Activated CD8-positive, alpha-beta memory T cell treated with anti-CD3 and anti-CD28 coated beads for 24 hours (primary cell): ENCODE measurements around the gene CYBB.

Experiments used
- DNase-seq: peaks from one replicate; pipeline ENCODE4 v3.0.0-alpha.2; 2020

The CYBB gene

GRCh38 chrX:37846141-37846540, 66.3 kb downstream of the CYBB start:
- no peak for DNase-seq

DNA sequence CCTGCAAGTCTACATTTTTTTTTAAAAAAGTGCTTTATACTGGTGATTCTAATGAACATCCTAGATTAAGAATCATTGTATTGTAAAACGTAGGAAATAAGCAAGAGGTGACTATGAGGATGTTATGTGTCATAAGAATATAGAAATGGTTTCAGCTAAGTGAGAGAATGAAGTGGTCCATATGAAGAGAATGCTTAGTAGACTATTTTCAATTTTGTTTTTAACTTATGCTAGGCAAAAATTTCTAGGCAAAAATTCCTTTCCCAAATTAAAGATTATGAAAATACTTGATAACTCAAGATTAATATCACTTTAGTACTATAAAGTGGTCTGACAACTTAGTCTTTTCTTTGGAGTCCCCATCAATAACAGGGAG, 66.7 kb downstream of the CYBB start:
- DNase-seq: no peak

DNA sequence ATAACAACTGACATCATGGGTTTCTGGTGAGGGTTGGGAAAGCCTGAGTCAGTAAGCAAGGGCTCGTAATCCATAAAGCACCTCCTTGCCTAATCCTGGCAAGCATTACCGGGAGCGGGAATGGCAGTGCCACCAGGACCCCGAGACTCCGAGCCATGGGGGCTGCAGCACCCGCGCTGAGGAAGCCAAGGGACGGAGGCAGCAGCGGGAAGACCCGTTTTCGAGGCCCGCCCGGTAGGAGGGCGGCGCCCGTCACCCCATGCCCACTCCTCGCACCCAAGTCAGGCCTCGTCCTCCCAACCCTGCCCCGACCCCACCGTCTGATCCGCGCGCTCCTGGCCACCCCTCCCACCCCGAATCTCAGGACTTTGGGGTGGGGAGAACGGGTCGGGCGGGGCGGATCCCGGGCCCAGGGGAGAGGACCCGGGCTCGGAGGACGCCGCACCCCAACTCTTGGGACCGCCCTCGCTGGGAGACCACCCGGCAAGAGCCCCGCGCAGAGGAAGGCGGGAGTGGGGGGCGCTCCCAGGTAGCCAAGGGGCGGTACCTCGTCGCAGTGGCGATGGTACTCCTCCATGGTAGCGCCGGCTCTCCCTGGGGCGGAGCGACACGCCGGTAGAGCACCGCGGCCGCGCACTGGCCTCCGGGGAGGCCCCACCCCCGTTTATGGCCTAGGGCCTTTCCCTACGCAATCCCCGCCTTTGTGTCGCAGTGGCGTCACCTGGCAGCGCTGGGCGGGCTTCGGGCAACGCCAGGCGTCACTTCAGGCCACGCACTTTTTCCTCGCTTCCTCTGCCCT, 67.3 kb downstream of the CYBB start, which contains the start of gene DYNLT3:
Gene DYNLT3, minus strand, starts transcription at position 638 of the 799 bp plus-strand sequence. Its CDS starts 61 bp downstream, at position 577.
- DNase-seq: peak; percentile 85

- DNase-seq: no peak
These were observed 67.9 kb downstream of the CYBB start for GRCh38 chrX:37847733-37848197.

- DNase-seq: no peak
These were observed 74.3 kb downstream of the CYBB start for GRCh38 chrX:37854148-37854547.

DNA sequence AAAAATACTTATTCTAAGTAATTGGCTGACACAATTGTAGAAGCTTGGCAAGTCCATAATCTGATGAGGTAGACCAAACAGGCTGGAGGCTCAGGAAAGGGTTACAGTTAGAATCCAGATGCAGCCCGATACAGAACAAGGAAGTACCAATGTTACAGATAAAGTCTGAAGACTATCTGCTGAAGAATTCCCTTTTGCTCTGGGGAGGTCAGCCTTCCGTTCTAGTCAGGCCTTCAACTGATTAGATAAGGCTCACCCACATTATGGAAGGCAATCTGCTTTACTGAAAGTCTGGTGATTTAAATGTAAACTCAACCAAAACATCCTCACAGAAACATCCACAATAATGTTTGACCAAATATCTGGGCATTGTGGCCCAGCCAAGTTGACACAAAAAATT, 74.9 kb downstream of the CYBB start:
- DNase-seq: no peak

DNA sequence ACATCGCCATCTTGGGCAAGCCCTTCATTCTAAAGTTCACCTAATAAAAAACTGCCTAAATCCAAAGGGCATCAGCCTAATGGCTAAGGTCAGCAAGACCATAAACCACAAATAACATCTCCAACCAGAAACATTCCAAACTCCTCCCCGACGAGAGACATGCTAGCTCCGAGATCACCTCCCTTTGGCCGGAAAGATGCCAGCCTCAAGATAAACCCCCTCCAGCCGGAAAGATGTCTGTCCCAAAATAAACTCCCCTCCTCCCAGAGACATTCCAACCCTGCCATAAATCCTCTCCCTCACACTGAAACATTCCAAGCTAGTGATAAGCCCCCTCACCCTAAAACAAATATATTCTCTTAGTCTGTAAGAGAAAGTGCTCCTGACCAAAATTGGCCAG, 80.9 kb downstream of the CYBB start:
- no peak for DNase-seq

- no peak for DNase-seq
These were observed 83.0 kb downstream of the CYBB start for GRCh38 chrX:37862851-37863250.
